H1 (cell line): ENCODE measurements around the gene SPTBN5. TPM values are rescaled to one million over a fixed set of nuclear protein-coding genes. Genes with fewer than 3 reads are reported as not detected.

ENCODE experiments used
- CTCF ChIA-PET: fragments of 300-600 bp; sonication (Branson Sonifier 250); formaldehyde crosslinking; loops from one replicate; lab custom pipeline; 2021; ENCODE audit not compliant: partially characterized antibody; lab: Charles Lee
- POLR2A ChIA-PET: fragments of 300-600 bp; sonication (Branson Sonifier 250); formaldehyde crosslinking; loops from one replicate; lab custom pipeline; 2021; ENCODE audit warnings: inconsistent platforms; ENCODE audit not compliant: partially characterized antibody; lab: Charles Lee
- DNase-seq, 2 experiments: peaks; one replicate each; pipeline versions ENCODE4 v3.0.0 to v3.0.0-alpha.2; 2010 to 2022; ENCODE audit warnings: low spot score in 2 of 2, low read depth in 1 of 2, mixed read lengths in 1 of 2
- FAIRE-seq: peaks from 2 replicates; lab custom pipeline; 2011; peaks lifted over from hg19 to GRCh38; lab: Jason Lieb, UNC
- H2AFZ ChIP-seq: 2 replicates; pipeline ENCODE4 v1.8.1; 2012; ENCODE audit warnings: low read length, inconsistent platforms
- H2AK5ac ChIP-seq: 2 replicates; pipeline ENCODE4 v1.6.1; 2013; ENCODE audit warnings: low read depth, low read length
- H2BK120ac ChIP-seq: replicated peaks from 2 replicates; pipeline ENCODE3; 2013; ENCODE audit warnings: low read depth, low read length, inconsistent platforms
- H2BK12ac ChIP-seq: 2 replicates; pipeline ENCODE4 v1.6.1; 2013; ENCODE audit warnings: low read depth, low read length
- H2BK15ac ChIP-seq: 2 replicates; pipeline ENCODE4 v1.6.1; 2013; ENCODE audit warnings: low read length
- H2BK20ac ChIP-seq: 2 replicates; pipeline ENCODE4 v1.6.1; 2013; ENCODE audit warnings: low read length
- H2BK5ac ChIP-seq: 2 replicates; pipeline ENCODE4 v1.6.1; 2013; ENCODE audit warnings: low read depth, low read length
- H3K14ac ChIP-seq: 2 replicates; pipeline ENCODE4 v1.6.1; 2013; ENCODE audit warnings: inconsistent platforms; ENCODE audit not compliant: insufficient read length
- H3K18ac ChIP-seq: 2 replicates; pipeline ENCODE4 v1.6.1; 2013; ENCODE audit warnings: low read length; ENCODE audit errors: extremely low read depth
- H3K23ac ChIP-seq: 2 replicates; pipeline ENCODE4 v1.6.1; 2013; ENCODE audit warnings: inconsistent platforms; ENCODE audit not compliant: insufficient read length
- H3K23me2 ChIP-seq: 2 replicates; pipeline ENCODE4 v1.6.1; 2013; ENCODE audit warnings: low read depth, low read length
- H3K27ac ChIP-seq: 2 replicates; pipeline ENCODE4 v1.6.1; 2011; ENCODE audit warnings: low read depth, low read length, inconsistent platforms
- H3K27me3 ChIP-seq, 4 experiments: replicated peaks in 1 of 4; 1 replicate in 1 of 4; 2 replicates in 3 of 4; pipeline versions ENCODE4 v1.6.1 to v1.8.1; 2011 to 2013; ENCODE audit warnings: low read length in 3 of 4, mild to moderate bottlenecking in 3 of 4, inconsistent platforms in 2 of 4, mixed read lengths in 2 of 4, moderate library complexity in 1 of 4; ENCODE audit not compliant: control insufficient read depth in 3 of 4, insufficient read depth in 3 of 4; ENCODE audit errors: extremely low read depth in 1 of 4
- H3K36me3 ChIP-seq, 4 experiments: 2 replicates each; pipeline versions ENCODE4 v1.6.1 to v1.8.1; 2011 to 2013; ENCODE audit warnings: mild to moderate bottlenecking in 4 of 4, low read length in 3 of 4, moderate library complexity in 2 of 4, control low read depth in 1 of 4, inconsistent platforms in 1 of 4; ENCODE audit not compliant: insufficient read depth in 4 of 4, control insufficient read depth in 2 of 4
- H3K4ac ChIP-seq: replicated peaks from 2 replicates; pipeline ENCODE3; 2013; ENCODE audit warnings: low read length, low read depth, mixed read lengths, inconsistent platforms; ENCODE audit not compliant: insufficient read length
- H3K4me1 ChIP-seq, 4 experiments: replicated peaks in 1 of 4; 1 replicate in 1 of 4; 2 replicates in 3 of 4; pipeline versions ENCODE4 v1.6.1 to v1.8.1; 2011 to 2013; ENCODE audit warnings: low read length in 3 of 4, inconsistent platforms in 2 of 4, mixed read lengths in 1 of 4; ENCODE audit not compliant: insufficient read depth in 4 of 4, control insufficient read depth in 3 of 4
- H3K4me2 ChIP-seq, 2 experiments: 2 replicates each; pipeline versions ENCODE4 v1.6.1 to v1.8.1; 2011 to 2013; ENCODE audit warnings: low read depth in 2 of 2, low read length in 2 of 2, control low read depth in 1 of 2, inconsistent platforms in 1 of 2, mild to moderate bottlenecking in 1 of 2; ENCODE audit not compliant: insufficient read depth in 1 of 2
- H3K4me3 ChIP-seq, 4 experiments: fragments of 200-600, 300-600 bp in 1 of 4; sonication (generic), shearing (Covaris generic), sonication (Bioruptor Twin) in 1 of 4; 2 replicates each; pipeline versions ENCODE4 v1.5.1 to v1.8.1; 2011 to 2016; ENCODE audit warnings: low read length in 4 of 4, low read depth in 3 of 4, control low read depth in 2 of 4, inconsistent platforms in 2 of 4, mild to moderate bottlenecking in 2 of 4, mixed read lengths in 1 of 4, moderate library complexity in 1 of 4; ENCODE audit not compliant: insufficient read depth in 2 of 4; ENCODE audit errors: extremely low read depth in 1 of 4
- H3K56ac ChIP-seq: replicated peaks from 2 replicates; pipeline ENCODE3; 2013; ENCODE audit warnings: low read depth, mild to moderate bottlenecking, mixed read lengths, low read length, inconsistent platforms; ENCODE audit not compliant: insufficient read length
- H3K79me1 ChIP-seq: 2 replicates; pipeline ENCODE4 v1.6.1; 2013; ENCODE audit warnings: low read depth, low read length, control low read depth
- H3K79me2 ChIP-seq, 2 experiments: 2 replicates each; pipeline versions ENCODE4 v1.6.1 to v1.8.1; 2012 to 2013; ENCODE audit warnings: low read length in 2 of 2, mild to moderate bottlenecking in 2 of 2, inconsistent platforms in 1 of 2; ENCODE audit not compliant: insufficient read depth in 2 of 2, control insufficient read depth in 1 of 2
- H3K9ac ChIP-seq, 4 experiments: replicated peaks in 1 of 4; 1 replicate in 1 of 4; 2 replicates in 3 of 4; pipeline versions ENCODE4 v1.6.1 to v1.8.1; 2011 to 2013; ENCODE audit warnings: low read depth in 3 of 4, low read length in 3 of 4, control low read depth in 2 of 4, mild to moderate bottlenecking in 2 of 4, moderate library complexity in 2 of 4, inconsistent platforms in 1 of 4; ENCODE audit errors: extremely low read depth in 1 of 4
- H3K9me3 ChIP-seq, 2 experiments: 2 replicates each; pipeline versions ENCODE4 v1.6.1 to v1.8.1; 2012 to 2013; ENCODE audit warnings: mild to moderate bottlenecking in 2 of 2, moderate library complexity in 2 of 2, control low read depth in 1 of 2, inconsistent platforms in 1 of 2, low read depth in 1 of 2, low read length in 1 of 2, mixed read lengths in 1 of 2; ENCODE audit not compliant: insufficient read depth in 2 of 2
- H4K20me1 ChIP-seq, 2 experiments: replicated peaks in 1 of 2; 2 replicates each; pipeline versions ENCODE3 to v1.8.1; 2011 to 2013; ENCODE audit warnings: inconsistent platforms in 2 of 2, low read length in 2 of 2, mild to moderate bottlenecking in 1 of 2; ENCODE audit not compliant: insufficient read depth in 2 of 2, control insufficient read depth in 1 of 2
- H4K5ac ChIP-seq: 2 replicates; pipeline ENCODE4 v1.6.1; 2013; ENCODE audit warnings: low read length, low read depth, mixed read lengths, inconsistent platforms; ENCODE audit not compliant: insufficient read length
- H4K8ac ChIP-seq: 2 replicates; pipeline ENCODE4 v1.8.0; 2013; ENCODE audit warnings: mild to moderate bottlenecking, moderate library complexity, low read length, inconsistent platforms; ENCODE audit not compliant: insufficient read depth; ENCODE audit errors: extremely low read depth
- H4K91ac ChIP-seq: replicated peaks from 2 replicates; pipeline ENCODE3; 2013; ENCODE audit warnings: low read length, mixed read lengths, inconsistent platforms; ENCODE audit not compliant: insufficient read length
- CBX8 ChIP-seq: fragments of 300-800, 300-1000 bp; sonication (generic); IDR thresholded peaks from 2 replicates; pipeline ENCODE4 v1.7.1; 2016; ENCODE audit warnings: low read depth, low read length, borderline replicate concordance
- E2F6 ChIP-seq: IDR thresholded peaks from 2 replicates; pipeline ENCODE4 v1.6.1; 2012; ENCODE audit warnings: inconsistent platforms
- HDAC2 ChIP-seq, 2 experiments: fragments of 300-600 bp in 1 of 2; sonication (generic) in 1 of 2; IDR thresholded peaks; 2 replicates each; pipeline ENCODE4 v1.6.1; 2011 to 2012; ENCODE audit warnings: low read depth in 2 of 2, low read length in 2 of 2, mild to moderate bottlenecking in 2 of 2, moderate library complexity in 2 of 2, borderline replicate concordance in 1 of 2, inconsistent platforms in 1 of 2
- TEAD4 ChIP-seq: IDR thresholded peaks from 2 replicates; pipeline ENCODE4 v1.6.1; 2012; ENCODE audit warnings: low read depth, low read length, inconsistent platforms, mixed read lengths
- WGBS, 2 experiments: shearing (Covaris generic) in 1 of 2; methylation state at CpG; one replicate each; pipeline versions ENCODE4 v1.1.6 to v1.1.7; 2013 to 2015; ENCODE audit warnings: low lambda C conversion rate in 2 of 2, mixed read lengths in 2 of 2, inconsistent platforms in 1 of 2, low coverage in 1 of 2, missing lambda C conversion rate in 1 of 2; ENCODE audit not compliant: insufficient replicate concordance in 2 of 2, insufficient coverage in 1 of 2, insufficient read length in 1 of 2; ENCODE audit errors: extremely low coverage in 1 of 2, missing lambda C conversion rate in 1 of 2; 5-methylcytosine and 5-hydroxymethylcytosine counted together
- polyA plus RNA-seq, 7 experiments: library from polyadenylated mRNA; depleted of rRNA in 3 of 7; stranded (reverse) in 5 of 7; unstranded in 2 of 7; fragments of >200 nt in 5 of 7; fragments of 200-250 nt in 2 of 7; gene quantifications; 1 replicate in 5 of 7; 2 replicates in 1 of 7; 4 replicates in 1 of 7; pipeline versions ENCODE4 v1.2.1 to v1.2.3, GENCODE V29; 2011 to 2013; ENCODE audit warnings: missing spikeins in 2 of 7, mixed read lengths in 2 of 7
- total RNA-seq: library from RNA; stranded (reverse); fragmentation: NEBNext Ultra II Directional; extraction: Animal tissue kit (Norgen Biotek cat#: 25700); gene quantifications from 2 replicates; pipeline ENCODE4 v1.2.1, GENCODE V29; 2021

Gene SPTBN5
- total and polyA plus RNA-seq, 2 of the 8 experiments (the other 6 are each of a cell fraction or from before 2014, with no cell fraction given) = 0.32 to 0.84 TPM

GRCh38 chr15:41843571-41843970, 50.3 kb downstream of the SPTBN5 start:
- whole genome bisulfite sequencing, 2 experiments = 82% methylated on average over 10 of the region's 10 CpGs; no CpG with 5 or more reads in 1 of the 2 experiments
- H3K56ac ChIP-seq = no peak overlapping the region
- H3K4ac ChIP-seq = no peak overlapping the region
- H2AK5ac ChIP-seq = no peak overlapping the region
- DNase-seq = no peak
- no peak overlapping the region for H3K4me3 ChIP-seq
- H3K36me3 ChIP-seq = peaks cover 0 to 7% (median 2%) of the 10 kb centered on the region in 4 experiments; a peak in 3 of 8 replicates
- CTCF ChIA-PET = interaction anchor here (0.9 to 6.7 kb wide), 7 partner anchors 12 to 70 kb away, joined by 4 to 30 read pairs (median 5); no protein-coding TSS in a partner anchor
- POLR2A ChIA-PET = interaction anchor here (1.3 to 6.8 kb wide), 3 partner anchors 8 to 259 kb away, joined by 4 to 45 read pairs (median 5); no protein-coding TSS in a partner anchor
- H2BK20ac ChIP-seq = no peak overlapping the region
- FAIRE-seq = no peak
- no peak overlapping the region for H3K14ac ChIP-seq
- no peak overlapping the region for H3K9ac ChIP-seq
- no peaks in the 10 kb centered on the region for H3K27me3 ChIP-seq
- H3K79me1 ChIP-seq = no peaks in the 10 kb centered on the region
- no peak overlapping the region; the same call in 1 of the 2 replicates for H4K8ac ChIP-seq
- H4K20me1 ChIP-seq = peaks cover 0 to 2% of the 10 kb centered on the region in 2 experiments
- H2BK12ac ChIP-seq = no peak overlapping the region
- H3K23me2 ChIP-seq = no peaks in the 10 kb centered on the region
- H2BK5ac ChIP-seq = no peak overlapping the region
- H2BK120ac ChIP-seq = no peak overlapping the region
- H3K27ac ChIP-seq = no peak overlapping the region
- H2AFZ ChIP-seq = no peak overlapping the region
- no peak overlapping the region for H3K23ac ChIP-seq
- no peak overlapping the region for H4K91ac ChIP-seq
- H3K9me3 ChIP-seq = no peaks in the 10 kb centered on the region
- H3K79me2 ChIP-seq = no peaks in the 10 kb centered on the region
- H3K4me1 ChIP-seq = no peaks in the 10 kb centered on the region
- H2BK15ac ChIP-seq = no peak overlapping the region
- no peak overlapping the region for H3K18ac ChIP-seq
- no peak overlapping the region for H3K4me2 ChIP-seq
- H4K5ac ChIP-seq = no peak overlapping the region
- no peak for TF ChIP-seq TEAD4
- TF ChIP-seq E2F6 = no peak
- no peak for TF ChIP-seq HDAC2 (IDR thresholded peaks at IDR 0.05; ENCODE audit: borderline replicate concordance in 1 of 2, low read depth in 2 of 2, low read length in 2 of 2)
- no peak for TF ChIP-seq CBX8
